IMR-90 (cell line): ENCODE results near the gene PADI1. TPM values are rescaled to one million over a fixed set of nuclear protein-coding genes. Genes with fewer than 3 reads are reported as not detected.

Source experiments
- ATAC-seq: fragments of 200-7000 bp; cut with Tn5 transposase; 2 replicates; pipeline ENCODE4 v1.9.1; 2020; ENCODE audit warnings: low read depth, mild to moderate bottlenecking, moderate library complexity
- BruUV-seq: library from RNA; stranded (reverse); fragments of 400-500 nt; replicated peaks from 2 replicates; lab custom pipeline; 2021; lab: Mats Ljungman, UMichigan
- CTCF ChIA-PET: fragments of 300-600 bp; formaldehyde crosslinking; extraction: SDS; loops from one replicate; lab custom pipeline; 2021; ENCODE audit warnings: antibody characterized with exemption; lab: Yijun Ruan, JAX
- POLR2A ChIA-PET: fragments of 300-600 bp; sonication (Branson Sonifier 250); formaldehyde crosslinking; loops from one replicate; lab custom pipeline; 2022; ENCODE audit warnings: antibody characterized with exemption; ENCODE audit not compliant: unreplicated experiment; lab: Charles Lee
- DNase-seq: peaks from one replicate; pipeline ENCODE4 v3.0.0; 2013
- H2AFZ ChIP-seq: replicated peaks from 2 replicates; pipeline ENCODE3; 2013; ENCODE audit warnings: low read length, mild to moderate bottlenecking; ENCODE audit not compliant: poor library complexity
- H2AK5ac ChIP-seq: 2 replicates; pipeline ENCODE4 v1.6.1; 2013; ENCODE audit warnings: low read depth, low read length, inconsistent platforms
- H2AK9ac ChIP-seq: replicated peaks from 2 replicates; pipeline ENCODE3; 2013; ENCODE audit warnings: mild to moderate bottlenecking, low read depth, low read length, moderate library complexity; ENCODE audit not compliant: poor library complexity
- H2BK120ac ChIP-seq: 2 replicates; pipeline ENCODE4 v1.6.1; 2013; ENCODE audit warnings: low read depth, low read length, inconsistent platforms
- H2BK15ac ChIP-seq: 3 replicates; pipeline ENCODE4 v1.6.1; 2013; ENCODE audit warnings: low read depth, low read length, inconsistent platforms
- H2BK20ac ChIP-seq: 2 replicates; pipeline ENCODE4 v1.6.1; 2013; ENCODE audit warnings: low read depth, mild to moderate bottlenecking, inconsistent platforms, low read length, moderate library complexity
- H2BK5ac ChIP-seq: 2 replicates; pipeline ENCODE4 v1.6.1; 2013; ENCODE audit warnings: mild to moderate bottlenecking, low read depth, low read length, inconsistent platforms; ENCODE audit not compliant: poor library complexity, severe bottlenecking
- H3K14ac ChIP-seq: replicated peaks from 2 replicates; pipeline ENCODE4 v1.6.1; 2013; ENCODE audit warnings: low read depth, low read length, inconsistent platforms
- H3K18ac ChIP-seq: 2 replicates; pipeline ENCODE4 v1.6.1; 2013; ENCODE audit warnings: low read depth, low read length, control low read depth
- H3K23ac ChIP-seq: 2 replicates; pipeline ENCODE4 v1.6.1; 2013; ENCODE audit warnings: low read depth, low read length, inconsistent platforms
- H3K27ac ChIP-seq: 2 replicates; pipeline ENCODE4 v1.5.1; 2013; ENCODE audit warnings: mild to moderate bottlenecking, control low read depth, low read length; ENCODE audit not compliant: insufficient read depth
- H3K27me3 ChIP-seq: 2 replicates; pipeline ENCODE4 v1.6.1; 2013; ENCODE audit warnings: low read length; ENCODE audit not compliant: control insufficient read depth, insufficient read depth
- H3K36me3 ChIP-seq: 2 replicates; pipeline ENCODE4 v1.6.1; 2013; ENCODE audit warnings: low read length, mixed read lengths; ENCODE audit not compliant: control insufficient read depth, insufficient read depth
- H3K4ac ChIP-seq: 2 replicates; pipeline ENCODE4 v1.6.1; 2013; ENCODE audit warnings: low read depth, low read length, inconsistent platforms
- H3K4me1 ChIP-seq: 2 replicates; pipeline ENCODE4 v1.6.1; 2013; ENCODE audit warnings: low read length, mixed read lengths; ENCODE audit not compliant: control insufficient read depth, insufficient read depth
- H3K4me2 ChIP-seq: 2 replicates; pipeline ENCODE4 v1.6.1; 2013; ENCODE audit warnings: low read depth, mild to moderate bottlenecking, control low read depth, low read length, moderate library complexity
- H3K4me3 ChIP-seq: 2 replicates; pipeline ENCODE4 v1.5.1; 2013; ENCODE audit warnings: low read depth, mild to moderate bottlenecking, control low read depth, low read length, moderate library complexity; ENCODE audit not compliant: insufficient read depth
- H3K56ac ChIP-seq: 2 replicates; pipeline ENCODE4 v1.6.1; 2013; ENCODE audit warnings: low read length, inconsistent platforms; ENCODE audit not compliant: insufficient read depth; ENCODE audit errors: extremely low read depth
- H3K79me1 ChIP-seq, 2 experiments: 2 replicates each; pipeline ENCODE4 v1.6.1; 2013; ENCODE audit warnings: low read length in 2 of 2, inconsistent platforms in 1 of 2, low read depth in 1 of 2
- H3K9ac ChIP-seq: 2 replicates; pipeline ENCODE4 v1.6.1; 2013; ENCODE audit warnings: low read depth, low read length, control low read depth
- H3K9me1 ChIP-seq: 2 replicates; pipeline ENCODE4 v1.6.1; 2013; ENCODE audit warnings: low read length, inconsistent platforms; ENCODE audit not compliant: insufficient read depth
- H3K9me3 ChIP-seq: 2 replicates; pipeline ENCODE4 v1.6.1; 2013; ENCODE audit warnings: low read length; ENCODE audit not compliant: control insufficient read depth, insufficient read depth
- H4K20me1 ChIP-seq: 2 replicates; pipeline ENCODE4 v1.6.1; 2013; ENCODE audit warnings: low read length, inconsistent platforms; ENCODE audit not compliant: insufficient read depth
- H4K5ac ChIP-seq: 2 replicates; pipeline ENCODE4 v1.6.1; 2013; ENCODE audit warnings: mild to moderate bottlenecking, low read depth, low read length, control low read depth
- H4K8ac ChIP-seq, 2 experiments: 2 replicates each; pipeline ENCODE4 v1.6.1; 2013; ENCODE audit warnings: low read depth in 2 of 2, low read length in 2 of 2, control low read depth in 1 of 2, inconsistent platforms in 1 of 2
- H4K91ac ChIP-seq: 2 replicates; pipeline ENCODE4 v1.6.1; 2013; ENCODE audit warnings: low read depth, low read length, inconsistent platforms; ENCODE audit not compliant: insufficient read depth
- FOS ChIP-seq: fragments of 150-350 bp; IDR thresholded peaks from 2 replicates; pipeline ENCODE4 v1.6.1; 2016; ENCODE audit warnings: low read depth, low read length
- MAZ ChIP-seq: IDR thresholded peaks from 2 replicates; pipeline ENCODE4 v1.6.1; 2012; ENCODE audit warnings: low read depth, mild to moderate bottlenecking, low read length, improper control_type of control experiment, moderate library complexity, borderline replicate concordance
- POLR2A ChIP-seq: IDR thresholded peaks from 2 replicates; pipeline ENCODE4 v1.6.1; 2012; ENCODE audit warnings: mild to moderate bottlenecking, low read depth, low read length
- USF2 ChIP-seq: fragments of 150-350 bp; IDR thresholded peaks from 2 replicates; pipeline ENCODE4 v1.6.1; 2017; ENCODE audit warnings: mild to moderate bottlenecking, antibody characterized with exemption, low read length, low read depth
- whole genome bisulfite sequencing, 2 experiments: methylation state at CpG; one replicate each; pipeline versions ENCODE4 v1.1.5 to v1.1.7; 2013; ENCODE audit warnings: missing lambda C conversion rate in 2 of 2; ENCODE audit not compliant: insufficient read length in 1 of 2; ENCODE audit errors: extremely low coverage in 2 of 2; 5-methylcytosine and 5-hydroxymethylcytosine counted together
- dilution Hi-C: fragments of 300-500 bp; cut with HindIII; formaldehyde crosslinking; loops from one replicate; pipeline ENCODE4 v1.14.3; 2018; ENCODE audit warnings: low sequenced_read_pairs; ENCODE audit not compliant: unreplicated experiment
- in situ Hi-C: fragments of 300-500 bp; cut with MboI; formaldehyde crosslinking; loops from 3 replicates; pipeline ENCODE4 v1.14.3; 2019; ENCODE audit warnings: low sequenced_read_pairs, inconsistent platforms, mixed read lengths
- intact Hi-C: fragments of 100-400 bp; cut with micrococcal nuclease; formaldehyde crosslinking; loops from 2 replicates; pipeline ENCODE4 v1.10.0; 2022
- polyA plus RNA-seq, 3 experiments: library from polyadenylated mRNA; depleted of rRNA; stranded (reverse); fragments of >200 nt; gene quantifications; 2 replicates each; pipeline ENCODE4 v1.2.3, GENCODE V29; 2012; ENCODE audit warnings: low replicate concordance in 1 of 3
- total RNA-seq: library from RNA; depleted of rRNA; stranded (reverse); fragments of >200 nt; gene quantifications from 2 replicates; pipeline ENCODE4 v1.2.3, GENCODE V29; 2012

The PADI1 gene
- total and polyA plus RNA-seq, 2 of the 4 experiments (the other 2 are of a cell fraction) = 0.17 TPM; not detected in 1

- TF ChIP-seq USF2 (no peak), MAZ (no peak)
Measured at GRCh38 chr1:17158961-17159360, 46.0 kb upstream of the PADI1 start (continued).

- no peaks in the 10 kb centered on the region; the same call in 1 of the 2 replicates for H3K27me3 ChIP-seq
- WGBS, 2 experiments = no CpG with 5 or more reads among the region's 3 CpGs
- peak overlapping the region; percentile 73 for H4K91ac ChIP-seq
- H4K8ac ChIP-seq = peak overlapping the region in 1 of 2 experiments; percentile 79; a peak in 3 of 4 replicates
- H3K4me2 ChIP-seq = no peak overlapping the region
- H3K18ac ChIP-seq = 0 out of 2 replicates have a peak overlapping the region, but pooled peaks have one; percentile 20
- peak overlapping the region; percentile 59; the same call in 1 of the 2 replicates for H2BK120ac ChIP-seq
- H3K4me3 ChIP-seq = no peak overlapping the region
- peak overlapping the region; percentile 32; the same call in 1 of the 3 replicates for H2BK15ac ChIP-seq
- ATAC-seq (no peak), DNase-seq (peak; percentile 11)
- peak overlapping the region; percentile 9; the same call in 1 of the 2 replicates for H4K5ac ChIP-seq
- TF ChIP-seq POLR2A (no peak), USF2 (peak; percentile 66), FOS (no peak)
- no TSS peak for BruUV-seq
- ChIA-PET CTCF (no interaction called here), POLR2A (no interaction called here)
- no peak overlapping the region for H3K56ac ChIP-seq
- intact Hi-C loops = no loop called here
- 0 out of 2 replicates have a peak overlapping the region, but pooled peaks have one; percentile 22 for H2BK20ac ChIP-seq
- in situ Hi-C loops = no loop called here
- no peak overlapping the region for H3K14ac ChIP-seq
- no peaks in the 10 kb centered on the region for H3K36me3 ChIP-seq
- H3K9me1 ChIP-seq = no peaks in the 10 kb centered on the region
- no peak overlapping the region for H3K27ac ChIP-seq
- H2AK9ac ChIP-seq = no peak overlapping the region
- H2BK5ac ChIP-seq = no peak overlapping the region
- 0 out of 2 replicates have a peak overlapping the region, but pooled peaks have one; percentile 43 for H3K4ac ChIP-seq
- peak overlapping the region; percentile 85 for H2AFZ ChIP-seq
- H3K9ac ChIP-seq = no peak overlapping the region
- H3K4me1 ChIP-seq = no peaks in the 10 kb centered on the region
- no peaks in the 10 kb centered on the region for H3K79me1 ChIP-seq
- peaks cover 1% of the 10 kb centered on the region; the same call in 1 of the 2 replicates for H3K9me3 ChIP-seq
- dilution Hi-C loops = no loop called here
- no peak overlapping the region for H2AK5ac ChIP-seq
- no peak overlapping the region for H3K23ac ChIP-seq
- no peaks in the 10 kb centered on the region for H4K20me1 ChIP-seq
Measured at GRCh38 chr1:17161137-17161740, 43.7 kb upstream of the PADI1 start.
